ENCODE measurements around the gene GSAP. TPM values are rescaled to one million over a fixed set of nuclear protein-coding genes. Genes with fewer than 3 reads are reported as not detected.

Gene GSAP
- total RNA-seq, 1 donor from 2014 or later = 2.1 TPM

GRCh38 chr7:77409739-77410547 is 6.2 kb downstream of the GSAP start:
- Mint-ChIP-seq H3K27ac (no peak overlapping the region), H3K4me3 (no peak overlapping the region), H3K27me3 (peaks cover 6% of the 10 kb centered on the region), H3K4me1 (peaks cover 4% of the 10 kb centered on the region), H3K36me3 (ENCODE audit: low read depth) (no peaks in the 10 kb centered on the region), H3K9me3 (no peaks in the 10 kb centered on the region)
- intact Hi-C loops (cut with micrococcal nuclease) = no loop called here
- DNase-seq = no peak

DNA sequence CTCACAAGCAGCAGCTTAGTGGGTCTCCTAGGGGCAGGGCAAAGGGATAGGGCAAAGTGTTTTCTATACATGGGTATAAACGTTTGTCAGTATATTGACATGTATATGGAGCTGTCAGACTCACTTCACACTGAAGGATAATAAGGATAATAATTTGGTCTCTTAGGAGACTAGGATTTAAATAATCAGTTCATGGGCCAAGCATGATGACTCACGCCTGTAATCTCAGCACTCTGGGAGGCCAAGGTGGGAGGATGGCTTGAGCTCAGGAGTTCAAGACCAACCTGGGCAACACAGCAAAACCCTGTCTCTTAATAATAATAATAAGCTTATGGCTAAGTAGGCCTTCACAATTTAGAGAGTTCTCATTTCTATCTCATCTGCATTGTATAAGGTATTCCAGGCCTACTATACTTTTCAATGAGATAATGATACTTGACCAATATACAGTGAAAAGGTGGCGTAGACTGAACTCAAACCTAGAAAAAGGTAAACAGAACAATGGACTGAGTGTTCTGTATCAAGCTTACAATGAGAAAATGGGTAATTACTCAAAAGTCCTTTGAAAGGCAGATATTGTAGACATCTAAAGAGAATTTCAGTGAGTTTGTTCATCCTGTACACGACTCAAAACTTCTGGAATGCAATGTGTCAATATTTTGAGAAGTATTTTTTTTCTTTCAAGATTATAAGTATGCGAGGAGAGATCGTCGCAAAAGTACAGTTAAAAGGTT is 7.0 kb downstream of the GSAP start:
- no peak overlapping the region for H3K4me3 Mint-ChIP-seq
- H3K36me3 Mint-ChIP-seq (ENCODE audit: low read depth) = no peaks in the 10 kb centered on the region
- peaks cover 2% of the 10 kb centered on the region for H3K4me1 Mint-ChIP-seq
- no peak for DNase-seq
- peaks cover 6% of the 10 kb centered on the region for H3K27me3 Mint-ChIP-seq
- H3K27ac Mint-ChIP-seq = no peak overlapping the region
- no peaks in the 10 kb centered on the region for H3K9me3 Mint-ChIP-seq
- intact Hi-C loops (cut with micrococcal nuclease) = no loop called here

GRCh38 chr7:77407906-77408305 is 8.2 kb downstream of the GSAP start:
- H3K36me3 Mint-ChIP-seq (ENCODE audit: low read depth) = no peaks in the 10 kb centered on the region
- intact Hi-C loops (cut with micrococcal nuclease) = no loop called here
- no peak overlapping the region for H3K27ac Mint-ChIP-seq
- H3K4me1 Mint-ChIP-seq = no peaks in the 10 kb centered on the region
- DNase-seq = no peak
- no peaks in the 10 kb centered on the region for H3K9me3 Mint-ChIP-seq
- no peak overlapping the region for H3K4me3 Mint-ChIP-seq
- H3K27me3 Mint-ChIP-seq = peaks cover 7% of the 10 kb centered on the region

DNA sequence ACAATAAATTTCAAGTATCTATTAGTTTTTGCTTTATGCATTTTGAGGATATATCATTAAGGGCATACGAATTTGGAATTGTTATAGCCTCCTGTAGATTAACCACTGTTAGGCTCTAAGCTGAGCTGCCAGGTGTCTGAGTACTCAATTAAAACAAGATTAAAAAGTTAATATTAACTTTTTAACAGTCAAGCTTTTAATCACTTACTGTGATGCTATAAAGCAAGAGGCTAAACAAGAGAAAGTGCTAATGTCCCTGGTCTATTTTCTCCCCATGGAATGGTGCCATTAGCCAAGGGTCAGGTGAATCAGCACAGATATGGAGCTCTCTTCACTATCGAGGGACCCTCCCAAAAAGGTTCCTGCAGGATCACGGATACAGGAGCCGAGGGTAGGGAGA is 9.7 kb downstream of the GSAP start:
- H3K9me3 Mint-ChIP-seq = no peaks in the 10 kb centered on the region
- peaks cover 4% of the 10 kb centered on the region for H3K27me3 Mint-ChIP-seq
- no peaks in the 10 kb centered on the region for H3K36me3 Mint-ChIP-seq (ENCODE audit: low read depth)
- no peak overlapping the region for H3K27ac Mint-ChIP-seq
- no peaks in the 10 kb centered on the region for H3K4me1 Mint-ChIP-seq
- no peak for DNase-seq
- no peak overlapping the region for H3K4me3 Mint-ChIP-seq
- intact Hi-C loops (cut with micrococcal nuclease) = no loop called here

DNA sequence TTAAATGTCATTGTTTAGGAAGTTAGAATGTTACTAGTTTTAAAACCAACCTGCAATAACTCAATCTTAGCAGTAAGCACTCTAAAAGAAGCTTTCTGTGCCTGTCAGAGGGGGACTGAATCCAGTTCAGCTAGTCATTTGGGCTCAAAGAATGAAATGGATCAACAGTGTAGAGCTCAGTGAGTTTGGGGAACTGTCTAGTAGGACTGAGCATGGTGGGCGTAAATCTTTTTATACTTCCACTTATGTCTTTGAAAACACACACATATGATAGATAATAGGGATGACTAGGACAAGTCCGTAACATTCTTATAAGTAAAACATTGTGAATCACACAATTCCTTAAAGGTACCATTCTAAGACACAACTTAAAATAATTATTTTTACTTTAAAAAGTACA is 11.5 kb downstream of the GSAP start:
- Mint-ChIP-seq H3K27ac (no peak overlapping the region), H3K4me3 (no peak overlapping the region), H3K36me3 (ENCODE audit: low read depth) (peaks cover 2% of the 10 kb centered on the region), H3K9me3 (no peaks in the 10 kb centered on the region), H3K4me1 (no peaks in the 10 kb centered on the region), H3K27me3 (peaks cover 9% of the 10 kb centered on the region)
- DNase-seq = no peak
- intact Hi-C loops (cut with micrococcal nuclease) = no loop called here

GRCh38 chr7:77403957-77404356 is 12.2 kb downstream of the GSAP start:
- intact Hi-C loops (cut with micrococcal nuclease) = no loop called here
- H3K4me3 Mint-ChIP-seq = no peak overlapping the region
- H3K27me3 Mint-ChIP-seq = peaks cover 11% of the 10 kb centered on the region
- H3K4me1 Mint-ChIP-seq = no peaks in the 10 kb centered on the region
- H3K9me3 Mint-ChIP-seq = no peaks in the 10 kb centered on the region
- DNase-seq = no peak
- H3K36me3 Mint-ChIP-seq (ENCODE audit: low read depth) = peaks cover 2% of the 10 kb centered on the region
- no peak overlapping the region for H3K27ac Mint-ChIP-seq

GRCh38 chr7:77402818-77403217 is 13.3 kb downstream of the GSAP start:
- Mint-ChIP-seq H3K4me3 (no peak overlapping the region), H3K27me3 (peaks cover 11% of the 10 kb centered on the region)

GRCh38 chr7:77401002-77401401 is 15.1 kb downstream of the GSAP start:
- Mint-ChIP-seq H3K36me3 (ENCODE audit: low read depth) (peaks cover 7% of the 10 kb centered on the region), H3K4me1 (no peaks in the 10 kb centered on the region), H3K9me3 (no peaks in the 10 kb centered on the region), H3K4me3 (no peak overlapping the region), H3K27me3 (peaks cover 11% of the 10 kb centered on the region), H3K27ac (no peak overlapping the region)
- intact Hi-C loops (cut with micrococcal nuclease) = no loop called here
- no peak for DNase-seq

More at GRCh38 chr7:77402818-77403217, 13.3 kb downstream of the GSAP start:
- no peak for DNase-seq
- peaks cover 2% of the 10 kb centered on the region for H3K36me3 Mint-ChIP-seq (ENCODE audit: low read depth)
- no peaks in the 10 kb centered on the region for H3K4me1 Mint-ChIP-seq
- intact Hi-C loops (cut with micrococcal nuclease) = no loop called here
- H3K27ac Mint-ChIP-seq = no peak overlapping the region
- H3K9me3 Mint-ChIP-seq = no peaks in the 10 kb centered on the region

DNA sequence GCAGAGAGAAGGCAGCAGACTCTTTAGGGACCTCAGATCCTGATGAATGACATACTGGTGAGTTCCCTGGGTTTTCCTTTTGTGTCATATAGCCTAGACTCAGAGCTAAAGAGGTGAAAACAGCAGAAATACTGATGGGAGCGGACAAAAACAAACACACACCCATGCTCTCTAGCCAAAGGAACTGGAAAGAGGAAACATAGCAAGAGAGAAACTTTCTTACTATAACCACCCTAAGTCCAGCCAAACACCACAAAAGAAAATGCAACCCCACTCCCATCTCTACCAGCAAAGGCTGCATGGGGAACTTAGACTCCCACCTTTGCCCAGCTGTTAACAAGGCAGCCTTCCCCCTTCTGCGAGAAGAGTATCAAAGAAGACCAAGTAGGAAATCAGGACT is 16.3 kb downstream of the GSAP start:
- peaks cover 15% of the 10 kb centered on the region for H3K36me3 Mint-ChIP-seq (ENCODE audit: low read depth)
- no peaks in the 10 kb centered on the region for H3K9me3 Mint-ChIP-seq
- intact Hi-C loops (cut with micrococcal nuclease) = no loop called here
- H3K27ac Mint-ChIP-seq = no peak overlapping the region
- H3K27me3 Mint-ChIP-seq = peaks cover 11% of the 10 kb centered on the region
- no peak overlapping the region for H3K4me3 Mint-ChIP-seq
- no peak for DNase-seq
- H3K4me1 Mint-ChIP-seq = no peaks in the 10 kb centered on the region

DNA sequence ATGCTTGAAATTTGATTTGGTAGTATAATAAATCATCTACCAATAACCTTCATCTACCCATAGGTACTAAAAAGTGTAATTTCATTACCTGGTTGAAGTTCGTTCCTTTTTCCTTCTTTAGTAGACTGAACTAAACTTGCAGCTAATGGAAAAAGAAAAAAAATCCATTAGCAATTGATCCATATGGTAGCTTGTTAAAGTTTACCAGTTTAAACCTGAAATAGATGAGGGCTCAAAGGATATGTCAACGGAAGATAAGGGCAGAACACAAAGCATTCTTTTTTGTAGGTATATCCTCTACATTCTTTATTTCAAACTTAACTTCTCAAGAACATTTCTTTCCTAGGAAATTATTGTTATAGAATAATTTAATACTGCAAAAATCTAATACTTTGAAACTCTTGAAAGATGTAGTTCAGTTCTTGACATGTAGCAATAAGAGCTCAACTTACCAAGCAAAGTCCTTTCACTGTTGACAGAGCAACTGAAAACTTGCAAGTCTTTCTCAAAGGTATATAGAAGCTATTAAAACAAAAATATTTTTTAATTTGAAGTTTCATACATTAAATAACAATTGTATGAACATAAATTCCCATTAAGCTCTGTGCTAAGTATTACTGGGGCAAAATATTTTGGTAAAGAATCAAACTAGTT is 19.1 kb downstream of the GSAP start:
- peaks cover 19% of the 10 kb centered on the region for H3K36me3 Mint-ChIP-seq (ENCODE audit: low read depth)
- no peak overlapping the region for H3K4me3 Mint-ChIP-seq
- H3K27me3 Mint-ChIP-seq = peaks cover 7% of the 10 kb centered on the region
- peaks cover 14% of the 10 kb centered on the region for H3K4me1 Mint-ChIP-seq
- no peak for DNase-seq
- H3K9me3 Mint-ChIP-seq = peaks cover 3% of the 10 kb centered on the region
- no peak overlapping the region for H3K27ac Mint-ChIP-seq
- intact Hi-C loops (cut with micrococcal nuclease) = no loop called here

DNA sequence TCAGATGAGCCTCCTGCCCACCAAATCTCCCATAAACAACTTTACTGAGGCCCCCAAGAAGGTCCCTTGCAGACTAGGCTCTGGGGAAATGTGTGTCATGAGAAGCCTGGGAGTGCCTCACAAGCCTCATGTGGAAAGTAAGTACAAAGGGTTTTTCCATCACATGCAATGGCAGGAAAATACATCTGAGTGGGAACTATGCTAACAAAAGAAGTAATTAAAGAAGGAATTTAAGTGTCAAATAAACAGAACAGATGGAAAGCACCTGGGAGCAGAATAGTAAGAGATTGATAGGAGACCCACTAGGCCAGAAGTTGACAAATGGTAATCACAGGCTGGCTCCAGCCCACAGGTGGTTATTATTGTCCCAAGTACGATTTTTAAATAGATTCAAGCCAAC is 20.5 kb downstream of the GSAP start:
- Mint-ChIP-seq H3K4me3 (no peak overlapping the region), H3K27ac (no peak overlapping the region), H3K36me3 (ENCODE audit: low read depth) (peaks cover 17% of the 10 kb centered on the region), H3K9me3 (peaks cover 3% of the 10 kb centered on the region), H3K4me1 (peaks cover 16% of the 10 kb centered on the region), H3K27me3 (peaks cover 1% of the 10 kb centered on the region)
- no peak for DNase-seq
- intact Hi-C loops (cut with micrococcal nuclease) = no loop called here

GRCh38 chr7:77393954-77394353 is 22.2 kb downstream of the GSAP start:
- H3K27ac Mint-ChIP-seq = peak overlapping the region; percentile 41
- H3K4me1 Mint-ChIP-seq = peaks cover 16% of the 10 kb centered on the region
- peaks cover 17% of the 10 kb centered on the region for H3K36me3 Mint-ChIP-seq (ENCODE audit: low read depth)
- no peak for DNase-seq
- intact Hi-C loops (cut with micrococcal nuclease) = no loop called here
- H3K9me3 Mint-ChIP-seq = peaks cover 3% of the 10 kb centered on the region
- H3K27me3 Mint-ChIP-seq = no peaks in the 10 kb centered on the region
- no peak overlapping the region for H3K4me3 Mint-ChIP-seq

DNA sequence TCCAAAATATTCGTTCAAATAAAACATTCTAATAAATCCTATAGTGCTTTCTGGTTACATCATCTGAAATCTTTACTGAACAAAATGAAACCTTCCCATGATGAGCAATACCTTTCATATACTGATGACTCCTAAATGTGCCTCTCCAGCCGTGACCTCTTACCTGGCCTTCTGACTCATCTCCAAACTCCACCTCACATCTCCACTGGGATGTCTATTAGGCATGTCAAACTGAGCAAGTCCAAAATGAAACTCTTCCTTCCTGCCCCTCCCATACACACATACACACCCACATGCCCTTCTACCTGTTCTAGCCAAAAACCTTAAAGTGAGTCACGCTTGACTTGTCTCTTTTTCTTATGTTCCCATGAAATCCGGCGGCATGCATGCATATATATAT is 22.9 kb downstream of the GSAP start:
- peaks cover 17% of the 10 kb centered on the region for H3K36me3 Mint-ChIP-seq (ENCODE audit: low read depth)
- no peak overlapping the region for H3K4me3 Mint-ChIP-seq
- peak; percentile 67 for DNase-seq
- H3K27me3 Mint-ChIP-seq = no peaks in the 10 kb centered on the region
- H3K9me3 Mint-ChIP-seq = peaks cover 3% of the 10 kb centered on the region
- intact Hi-C loops (cut with micrococcal nuclease) = no loop called here
- peak overlapping the region; percentile 26 for H3K27ac Mint-ChIP-seq
- H3K4me1 Mint-ChIP-seq = peaks cover 16% of the 10 kb centered on the region

GRCh38 chr7:77391230-77391629 is 24.9 kb downstream of the GSAP start:
- intact Hi-C loops (cut with micrococcal nuclease) = no loop called here
- Mint-ChIP-seq H3K36me3 (ENCODE audit: low read depth) (peaks cover 14% of the 10 kb centered on the region), H3K4me3 (no peak overlapping the region)

More at GRCh38 chr7:77391230-77391629, 24.9 kb downstream of the GSAP start:
- H3K27ac Mint-ChIP-seq = no peak overlapping the region
- DNase-seq = no peak
- no peaks in the 10 kb centered on the region for H3K27me3 Mint-ChIP-seq
- peaks cover 3% of the 10 kb centered on the region for H3K9me3 Mint-ChIP-seq
- peaks cover 24% of the 10 kb centered on the region for H3K4me1 Mint-ChIP-seq

Measured in activated CD4-positive, alpha-beta T cell treated with anti-CD3 and anti-CD28 coated beads, Interleukin-2, amount 10 ng/mL, durations not matched to agents 24 days and 14 days (primary cell).